Tibial nerve (tissue), 3 donors: ENCODE results near the gene CCNG1.

ENCODE experiments used
- POLR2A ChIP-seq, 2 donors: fragments of 450-650 bp; IDR thresholded peaks; one replicate each; pipeline ENCODE4 v1.6.1; 2017; ENCODE audit warnings: antibody characterized with exemption in 2 of 2, mild to moderate bottlenecking in 2 of 2, moderate library complexity in 2 of 2
- TF ChIP-seq, protein P1 (sequence below), 5 experiments: fragments of 200-600 bp in 3 of 5; fragments of 450-650 bp in 2 of 5; sonication (generic) in 3 of 5; IDR thresholded peaks; one replicate each; pipeline ENCODE4 v1.5.1; 2016 to 2019; ENCODE audit warnings: antibody characterized with exemption in 5 of 5, mild to moderate bottlenecking in 3 of 5, moderate library complexity in 2 of 5

- TF ChIP-seq, protein P1, sequence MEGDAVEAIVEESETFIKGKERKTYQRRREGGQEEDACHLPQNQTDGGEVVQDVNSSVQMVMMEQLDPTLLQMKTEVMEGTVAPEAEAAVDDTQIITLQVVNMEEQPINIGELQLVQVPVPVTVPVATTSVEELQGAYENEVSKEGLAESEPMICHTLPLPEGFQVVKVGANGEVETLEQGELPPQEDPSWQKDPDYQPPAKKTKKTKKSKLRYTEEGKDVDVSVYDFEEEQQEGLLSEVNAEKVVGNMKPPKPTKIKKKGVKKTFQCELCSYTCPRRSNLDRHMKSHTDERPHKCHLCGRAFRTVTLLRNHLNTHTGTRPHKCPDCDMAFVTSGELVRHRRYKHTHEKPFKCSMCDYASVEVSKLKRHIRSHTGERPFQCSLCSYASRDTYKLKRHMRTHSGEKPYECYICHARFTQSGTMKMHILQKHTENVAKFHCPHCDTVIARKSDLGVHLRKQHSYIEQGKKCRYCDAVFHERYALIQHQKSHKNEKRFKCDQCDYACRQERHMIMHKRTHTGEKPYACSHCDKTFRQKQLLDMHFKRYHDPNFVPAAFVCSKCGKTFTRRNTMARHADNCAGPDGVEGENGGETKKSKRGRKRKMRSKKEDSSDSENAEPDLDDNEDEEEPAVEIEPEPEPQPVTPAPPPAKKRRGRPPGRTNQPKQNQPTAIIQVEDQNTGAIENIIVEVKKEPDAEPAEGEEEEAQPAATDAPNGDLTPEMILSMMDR (IDR thresholded peaks at IDR 0.05) = no peak
- no peak for TF ChIP-seq POLR2A (IDR thresholded peaks at IDR 0.05)
Measured at GRCh38 chr5:163456840-163457239, 19.4 kb downstream of the CCNG1 start.
